Left ventricle myocardium inferior (tissue), 1 donor: ENCODE results near the gene PLXNA2. TPM values are rescaled to one million over a fixed set of nuclear protein-coding genes. Genes with fewer than 3 reads are reported as not detected.

Source experiments
- DNase-seq: peaks from one replicate; pipeline ENCODE4 v3.0.0-alpha.2; 2020
- H3K27ac ChIP-seq: fragments of 200-600 bp; replicated peaks from 2 replicates; pipeline ENCODE4 v1.8.0; 2021
- H3K27me3 ChIP-seq: fragments of 200-600 bp; 2 replicates; pipeline ENCODE4 v1.8.0; 2021; ENCODE audit warnings: low read depth
- H3K36me3 ChIP-seq: fragments of 200-600 bp; 2 replicates; pipeline ENCODE4 v1.8.0; 2021
- H3K4me1 ChIP-seq: fragments of 200-600 bp; 2 replicates; pipeline ENCODE4 v1.8.0; 2021
- H3K4me3 ChIP-seq: fragments of 200-600 bp; 2 replicates; pipeline ENCODE4 v1.8.0; 2021; ENCODE audit warnings: mild to moderate bottlenecking, moderate library complexity
- H3K9me3 ChIP-seq: fragments of 200-600 bp; replicated peaks from 2 replicates; pipeline ENCODE4 v1.8.0; 2021
- intact Hi-C: fragments of 100-400 bp; cut with micrococcal nuclease; formaldehyde crosslinking; loops from one replicate; pipeline ENCODE4 v1.11.0; 2022
- total RNA-seq: library from RNA; stranded (reverse); fragmentation: NEBNext Ultra II Directional; extraction: Animal tissue kit (Norgen Biotek cat#: 25700); gene quantifications from one replicate; pipeline ENCODE4 v1.2.1, GENCODE V29; 2021
- TF ChIP-seq, protein P1 (sequence below): fragments of 200-600 bp; IDR thresholded peaks from 2 replicates; pipeline ENCODE4 v1.8.0; 2021; ENCODE audit warnings: antibody characterized with exemption, mild to moderate bottlenecking, borderline replicate concordance
- donor health status: DM: no; HTN: yes; CAD: no; lungs with severe emphysema.

Gene PLXNA2
- total RNA-seq, 1 donor from 2014 or later, result 29.1 TPM

DNA sequence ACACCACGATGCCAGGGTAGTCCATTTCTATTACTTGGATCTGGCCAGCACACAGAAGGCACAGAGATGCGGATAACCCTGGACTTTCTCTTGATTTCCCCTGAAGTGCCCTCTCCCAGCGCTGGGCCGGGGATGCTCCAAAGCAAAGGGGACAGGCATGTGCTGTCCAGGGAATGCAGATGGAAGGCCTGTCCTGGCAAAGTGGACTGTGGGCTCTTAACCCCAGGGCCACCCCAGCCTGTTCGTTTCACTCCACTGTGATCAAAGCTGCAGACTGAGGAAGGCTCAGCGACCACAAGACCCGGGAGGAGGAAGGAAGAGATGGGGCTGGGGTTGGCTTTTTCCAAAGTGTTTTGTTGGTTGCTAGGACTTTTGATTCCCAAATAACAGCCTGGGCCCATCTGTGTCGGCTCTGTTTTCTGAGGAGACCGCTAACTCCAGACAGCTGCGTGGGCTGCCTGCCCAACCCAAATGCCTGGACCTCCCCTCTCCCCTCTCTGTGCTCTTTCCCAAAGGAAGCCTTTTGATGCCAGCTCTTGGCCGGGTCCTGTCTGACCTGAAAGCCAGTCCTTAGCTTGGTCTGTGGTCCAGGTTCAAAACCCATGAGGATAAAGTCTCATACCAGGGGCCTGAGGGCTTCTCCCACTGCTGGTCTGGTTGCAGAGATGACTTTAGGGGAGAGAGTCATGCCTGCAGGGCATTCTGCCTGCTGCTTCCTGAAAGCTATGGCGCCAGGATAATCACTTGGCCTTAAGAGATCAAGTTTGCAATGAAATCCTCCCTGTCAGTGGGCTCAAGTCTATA is 213.7 kb downstream of the PLXNA2 start:
- Histone ChIP-seq H3K27me3 (no peaks in the 10 kb centered on the region), H3K27ac (peak overlapping the region; percentile 80), H3K36me3 (peaks cover 55% of the 10 kb centered on the region), H3K9me3 (no peaks in the 10 kb centered on the region), H3K4me3 (no peak overlapping the region), H3K4me1 (peaks cover 35% of the 10 kb centered on the region)
- intact Hi-C loops, result no loop called here
- TF ChIP-seq, protein P1, sequence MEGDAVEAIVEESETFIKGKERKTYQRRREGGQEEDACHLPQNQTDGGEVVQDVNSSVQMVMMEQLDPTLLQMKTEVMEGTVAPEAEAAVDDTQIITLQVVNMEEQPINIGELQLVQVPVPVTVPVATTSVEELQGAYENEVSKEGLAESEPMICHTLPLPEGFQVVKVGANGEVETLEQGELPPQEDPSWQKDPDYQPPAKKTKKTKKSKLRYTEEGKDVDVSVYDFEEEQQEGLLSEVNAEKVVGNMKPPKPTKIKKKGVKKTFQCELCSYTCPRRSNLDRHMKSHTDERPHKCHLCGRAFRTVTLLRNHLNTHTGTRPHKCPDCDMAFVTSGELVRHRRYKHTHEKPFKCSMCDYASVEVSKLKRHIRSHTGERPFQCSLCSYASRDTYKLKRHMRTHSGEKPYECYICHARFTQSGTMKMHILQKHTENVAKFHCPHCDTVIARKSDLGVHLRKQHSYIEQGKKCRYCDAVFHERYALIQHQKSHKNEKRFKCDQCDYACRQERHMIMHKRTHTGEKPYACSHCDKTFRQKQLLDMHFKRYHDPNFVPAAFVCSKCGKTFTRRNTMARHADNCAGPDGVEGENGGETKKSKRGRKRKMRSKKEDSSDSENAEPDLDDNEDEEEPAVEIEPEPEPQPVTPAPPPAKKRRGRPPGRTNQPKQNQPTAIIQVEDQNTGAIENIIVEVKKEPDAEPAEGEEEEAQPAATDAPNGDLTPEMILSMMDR, result no peak
- DNase-seq, result peak; percentile 77

DNA sequence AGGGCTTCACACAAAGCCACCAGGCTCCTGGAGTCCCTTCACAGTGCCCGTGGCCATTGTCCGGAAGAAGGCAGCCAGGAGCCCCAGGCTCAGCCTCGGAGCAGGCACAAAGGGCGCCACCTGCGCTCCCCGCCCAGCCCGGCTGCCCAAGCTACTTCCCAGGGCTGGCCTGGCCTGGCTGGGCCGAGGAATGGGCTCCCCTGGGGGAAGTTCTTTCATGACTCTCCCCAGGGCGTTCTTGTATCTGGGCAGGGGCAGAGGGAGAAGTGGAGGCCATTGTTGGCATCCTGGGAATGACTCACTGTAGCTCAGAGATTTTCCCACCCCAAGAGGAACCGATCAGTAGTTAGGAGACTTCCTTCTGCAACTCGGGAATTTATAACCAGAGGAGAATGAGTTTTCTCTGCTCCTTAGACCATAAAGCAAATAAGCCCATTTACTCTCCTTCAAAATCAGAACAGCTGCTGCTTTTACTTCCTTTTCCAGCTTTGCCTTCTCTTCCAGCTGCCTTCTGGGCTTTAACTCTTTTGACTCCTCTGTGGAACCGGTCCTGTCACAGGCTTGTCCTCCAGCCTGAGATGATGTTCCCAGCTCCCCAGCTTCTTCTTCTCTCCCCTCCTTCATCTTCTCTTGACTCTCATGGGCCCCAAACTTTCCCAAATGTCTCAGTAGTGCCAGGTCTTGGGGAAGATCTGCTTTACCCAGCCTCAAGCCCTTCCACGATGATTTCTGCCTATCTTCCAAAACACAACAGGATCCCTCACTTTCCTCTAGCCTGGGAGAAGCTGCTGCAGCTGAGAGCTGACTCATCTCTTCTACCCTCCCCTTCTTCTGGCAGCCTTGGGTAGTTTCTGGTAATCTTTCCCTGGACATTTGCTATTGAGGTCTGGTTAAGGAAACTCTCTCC is 214.6 kb downstream of the PLXNA2 start:
- TF ChIP-seq, protein P1, result no peak
- Histone ChIP-seq H3K4me1 (peaks cover 35% of the 10 kb centered on the region), H3K9me3 (no peaks in the 10 kb centered on the region), H3K36me3 (peaks cover 52% of the 10 kb centered on the region), H3K27ac (peak overlapping the region; percentile 80), H3K27me3 (no peaks in the 10 kb centered on the region), H3K4me3 (peak overlapping the region; percentile 18)
- intact Hi-C loops, result loop anchor here (10.0 kb wide), 1 partner anchor 215 kb away; the partner anchor contains the start of gene PLXNA2
- DNase-seq, result no peak

DNA sequence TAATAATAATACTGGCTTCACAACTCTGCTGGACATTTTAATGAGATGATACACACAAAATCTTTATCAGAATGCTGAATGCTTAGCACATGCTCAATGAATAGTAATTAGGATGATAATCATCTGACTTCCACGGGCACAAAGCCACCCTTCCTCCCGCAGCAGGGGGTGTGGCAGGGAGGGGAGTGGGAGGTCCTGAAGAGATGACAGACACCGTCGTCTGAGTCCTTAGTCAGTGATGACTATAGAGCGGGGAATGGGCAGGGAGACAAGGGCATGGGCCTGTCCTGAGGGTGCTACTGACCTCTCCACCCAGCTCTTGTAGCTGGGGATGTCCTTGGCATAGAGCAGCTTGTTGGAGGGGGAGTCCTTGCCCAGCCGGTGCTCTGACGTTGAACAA is 215.7 kb downstream of the PLXNA2 start:
- H3K4me3 ChIP-seq, result no peak overlapping the region
- TF ChIP-seq, protein P1, result no peak
- H3K9me3 ChIP-seq, result no peaks in the 10 kb centered on the region
- intact Hi-C loops, result loop anchor here (10.0 kb wide), 1 partner anchor 216 kb away; the partner anchor contains the start of gene PLXNA2
- peaks cover 35% of the 10 kb centered on the region for H3K4me1 ChIP-seq
- peaks cover 41% of the 10 kb centered on the region for H3K36me3 ChIP-seq
- H3K27me3 ChIP-seq, result no peaks in the 10 kb centered on the region
- DNase-seq, result no peak
- peak overlapping the region; percentile 80 for H3K27ac ChIP-seq

DNA sequence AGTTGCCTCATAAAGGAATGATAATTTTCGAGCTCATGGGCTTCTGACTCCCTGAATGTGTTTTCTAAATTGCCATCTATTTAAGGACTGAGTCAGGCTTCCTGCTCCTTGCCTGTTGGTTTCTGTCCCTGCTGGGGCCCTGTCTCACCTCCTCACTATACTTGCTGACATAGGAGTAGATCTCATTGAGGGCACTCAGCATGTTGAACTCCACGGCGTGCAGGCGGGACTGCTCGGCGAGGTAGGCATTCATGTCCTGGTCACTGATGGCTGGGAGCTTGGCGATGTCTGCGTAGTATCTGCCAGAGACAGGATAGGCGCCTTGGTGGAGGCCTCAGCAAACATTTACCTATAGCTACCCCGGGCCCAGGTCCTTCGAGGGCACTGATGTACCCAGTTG is 216.3 kb downstream of the PLXNA2 start:
- peaks cover 35% of the 10 kb centered on the region for H3K4me1 ChIP-seq
- intact Hi-C loops, result loop anchor here (10.0 kb wide), 1 partner anchor 217 kb away; the partner anchor contains the start of gene PLXNA2
- no peaks in the 10 kb centered on the region for H3K9me3 ChIP-seq
- peak overlapping the region; percentile 80 for H3K27ac ChIP-seq
- peaks cover 34% of the 10 kb centered on the region for H3K36me3 ChIP-seq
- H3K27me3 ChIP-seq, result no peaks in the 10 kb centered on the region
- DNase-seq, result no peak
- H3K4me3 ChIP-seq, result no peak overlapping the region
- TF ChIP-seq, protein P1, result no peak

DNA sequence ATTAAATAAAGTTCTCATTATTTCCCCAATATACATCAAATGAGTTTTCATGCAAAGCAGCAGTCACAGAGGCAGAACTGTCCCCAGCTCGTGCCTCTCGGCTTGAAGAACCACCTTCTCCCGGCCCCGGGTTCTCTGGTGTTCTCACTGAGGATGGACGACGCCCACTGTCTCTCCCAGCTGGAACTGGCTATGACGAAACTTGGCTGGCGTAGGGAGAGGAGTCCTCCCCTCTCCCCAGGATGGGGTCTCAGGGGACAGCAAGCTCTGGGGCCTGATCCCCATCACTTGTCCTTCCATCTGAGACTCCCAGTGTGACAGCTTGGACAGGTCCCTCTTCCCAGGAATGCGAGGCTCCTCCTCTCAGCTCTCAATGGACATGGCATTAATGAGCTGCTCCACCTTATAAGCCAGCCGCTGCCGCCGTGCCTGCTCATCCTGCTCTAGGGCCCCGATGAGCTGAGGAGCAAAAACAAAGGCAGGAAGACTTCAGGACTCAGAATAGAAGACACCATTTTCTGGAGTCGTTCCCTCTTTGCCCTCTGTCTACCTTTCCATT is 217.2 kb downstream of the PLXNA2 start:
- H3K27ac ChIP-seq, result peak overlapping the region; percentile 27
- DNase-seq, result peak; percentile 48
- no peaks in the 10 kb centered on the region for H3K9me3 ChIP-seq
- no peak overlapping the region for H3K4me3 ChIP-seq
- H3K27me3 ChIP-seq, result no peaks in the 10 kb centered on the region
- H3K36me3 ChIP-seq, result peaks cover 26% of the 10 kb centered on the region
- TF ChIP-seq, protein P1, result no peak
- peaks cover 32% of the 10 kb centered on the region for H3K4me1 ChIP-seq
- intact Hi-C loops, result loop anchor here (10.0 kb wide), 1 partner anchor 218 kb away; the partner anchor contains the start of gene PLXNA2
